22Rv1 (cell line): ENCODE data around the gene PAK5.

ENCODE experiments used
- H3K27ac ChIP-seq: fragments of 450-650 bp; 2 replicates; pipeline ENCODE4 v1.5.1; 2017
- CTCF ChIP-seq: fragments of 450-650 bp; IDR thresholded peaks from 2 replicates; pipeline ENCODE4 v1.5.1; 2017; ENCODE audit warnings: mild to moderate bottlenecking
- ZFX ChIP-seq: fragments of 450-650 bp; IDR thresholded peaks from 2 replicates; pipeline ENCODE4 v1.6.1; 2017; ENCODE audit warnings: antibody characterized with exemption, borderline replicate concordance

PAK5 gene

DNA sequence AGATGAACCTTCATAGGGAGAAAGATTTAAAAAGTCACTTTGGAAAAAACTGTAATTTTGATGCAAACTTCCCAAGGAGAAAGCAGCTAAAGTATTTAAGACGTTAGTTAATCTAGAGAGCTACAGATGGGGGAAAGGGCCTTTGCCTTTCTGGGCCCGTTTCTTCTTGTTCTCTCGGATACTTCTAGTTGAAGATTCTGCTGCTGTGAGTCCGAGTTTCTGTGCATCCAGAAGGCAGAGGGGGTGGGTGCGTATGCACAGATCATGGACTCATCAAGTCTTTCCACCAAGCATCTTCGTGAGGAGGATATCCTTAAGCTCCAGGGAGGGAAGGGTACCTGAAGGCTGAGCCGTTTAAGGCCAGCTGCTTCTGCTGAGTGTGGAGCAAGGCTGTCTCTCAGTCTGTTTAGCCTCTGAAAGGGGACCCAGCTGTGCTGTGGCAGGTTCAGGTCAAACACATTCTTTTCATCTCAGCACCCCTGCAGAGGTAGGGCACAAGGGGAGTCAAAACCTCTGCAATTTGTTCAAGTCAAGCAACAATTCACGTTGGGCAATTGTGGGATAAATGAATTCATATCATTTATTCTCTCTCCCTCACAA is 320.2 kb downstream of the PAK5 start:
- no peak for TF ChIP-seq ZFX
- TF ChIP-seq CTCF, result no peak
- no peak overlapping the region for H3K27ac ChIP-seq

- TF ChIP-seq CTCF (no peak), ZFX (no peak)
These were observed 321.3 kb downstream of the PAK5 start for GRCh38 chr20:9517297-9518162.

GRCh38 chr20:9516234-9516871 is 322.5 kb downstream of the PAK5 start:
- H3K27ac ChIP-seq, result no peak overlapping the region
- TF ChIP-seq ZFX, result no peak
- TF ChIP-seq CTCF, result no peak

More at GRCh38 chr20:9517297-9518162, 321.3 kb downstream of the PAK5 start:
- H3K27ac ChIP-seq, result no peak overlapping the region

DNA sequence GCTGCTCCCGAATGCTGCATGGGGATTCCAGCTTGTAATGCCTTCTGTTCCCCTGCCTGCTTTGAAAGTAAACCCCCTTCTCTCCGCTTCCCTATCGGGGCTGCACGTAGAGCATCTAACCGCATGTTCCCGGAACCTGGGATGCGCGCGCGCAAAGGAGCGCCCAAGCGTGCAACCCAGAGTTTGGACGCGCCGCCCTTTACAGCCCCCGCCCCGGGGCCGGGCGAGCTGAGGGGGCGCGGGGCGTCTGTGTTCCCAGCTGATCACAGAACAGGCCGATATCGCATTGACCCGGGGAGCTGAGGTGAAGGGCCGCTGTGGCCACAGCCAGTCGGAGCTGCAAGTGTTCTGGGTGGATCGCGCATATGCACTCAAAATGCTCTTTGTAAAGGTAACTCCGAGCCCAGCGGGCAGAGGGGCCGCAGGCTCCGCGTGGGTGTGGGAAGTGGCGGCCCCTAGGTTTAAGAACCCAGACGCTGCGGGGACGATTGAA is 323.1 kb downstream of the PAK5 start:
- no peak overlapping the region for H3K27ac ChIP-seq

GRCh38 chr20:9515214-9515585 is 323.7 kb downstream of the PAK5 start:
- no peak overlapping the region for H3K27ac ChIP-seq
- TF ChIP-seq ZFX (no peak), CTCF (no peak)

More for the DNA sequence above, 323.1 kb downstream of the PAK5 start:
- TF ChIP-seq CTCF (no peak), ZFX (no peak)

DNA sequence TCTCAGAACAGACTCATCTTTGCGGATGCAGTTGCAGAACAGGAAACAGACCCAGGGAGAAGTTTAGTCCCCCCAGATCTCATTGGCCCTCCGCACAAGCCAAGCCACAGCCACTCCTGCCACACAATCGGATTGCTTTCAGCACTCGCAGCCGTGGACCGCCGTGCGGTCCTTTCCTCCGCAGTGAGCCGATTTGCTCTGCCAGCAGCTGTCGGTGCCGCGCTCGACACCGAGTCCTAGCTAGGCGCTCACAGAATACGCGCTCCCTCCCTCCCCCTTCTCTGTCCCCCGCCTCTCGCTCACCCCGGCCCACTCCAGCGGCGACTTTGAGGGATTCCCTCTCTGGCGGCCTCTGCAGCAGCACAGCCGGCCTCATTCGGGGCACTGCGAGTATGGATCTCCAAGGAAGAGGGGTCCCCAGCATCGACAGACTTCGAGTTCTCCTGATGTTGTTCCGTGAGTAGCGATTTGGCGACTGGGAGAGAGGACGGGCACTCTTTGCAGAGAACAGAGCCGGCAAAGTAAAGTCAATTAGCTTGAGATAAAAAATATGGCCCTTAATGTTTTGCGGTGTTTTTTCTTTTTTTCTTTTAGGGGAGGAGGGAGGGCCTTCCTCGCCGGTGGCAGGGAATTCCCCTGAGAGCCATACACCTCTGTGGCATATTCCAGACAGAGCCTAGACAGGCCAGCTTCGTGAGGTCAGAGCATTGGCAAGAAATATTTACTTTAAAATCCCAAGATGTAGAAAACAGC is 324.2 kb downstream of the PAK5 start, which contains the start of gene LAMP5:
Gene LAMP5 (plus strand): TSS at position 130 of the 753 bp plus-strand sequence. CDS start 263 bp downstream, at position 393.
- TF ChIP-seq ZFX (no peak), CTCF (no peak)

More for the DNA sequence above, 324.2 kb downstream of the PAK5 start, which contains the start of gene LAMP5:
- H3K27ac ChIP-seq, result no peak within 1 kb of the TSS
